HEK293 (cell line): Measurements from ENCODE around the gene CAMSAP3.

Experiments
- GLI4 ChIP-seq: fragments of 450-650 bp; formaldehyde crosslinking; IDR thresholded peaks from 2 replicates; pipeline ENCODE4 v1.5.1; 2016; ENCODE audit warnings: missing biosample characterization, missing genetic modification characterization
- REPIN1 ChIP-seq: fragments of 450-650 bp; formaldehyde crosslinking; IDR thresholded peaks from 2 replicates; pipeline ENCODE4 v1.5.1; 2017; ENCODE audit warnings: missing biosample characterization, missing genetic modification characterization, low read depth
- SCRT2 ChIP-seq: fragments of 450-650 bp; formaldehyde crosslinking; IDR thresholded peaks from 2 replicates; pipeline ENCODE4 v1.5.1; 2016; ENCODE audit warnings: missing biosample characterization, missing genetic modification characterization
- ZBTB8A ChIP-seq: fragments of 450-650 bp; formaldehyde crosslinking; IDR thresholded peaks from 2 replicates; pipeline ENCODE4 v1.5.1; 2016; ENCODE audit warnings: missing biosample characterization, missing genetic modification characterization
- ZNF174 ChIP-seq: fragments of 450-650 bp; formaldehyde crosslinking; IDR thresholded peaks from 2 replicates; pipeline ENCODE4 v1.5.0; 2017; ENCODE audit warnings: missing biosample characterization, mild to moderate bottlenecking, missing genetic modification characterization
- ZNF221 ChIP-seq: fragments of 450-650 bp; formaldehyde crosslinking; IDR thresholded peaks from 2 replicates; pipeline ENCODE4 v1.5.1; 2017; ENCODE audit warnings: missing biosample characterization, missing genetic modification characterization, borderline replicate concordance
- ZNF274 ChIP-seq, 2 experiments: fragments of 200-500 bp in 1 of 2; fragments of 450-650 bp in 1 of 2; sonication (Bioruptor generic) in 1 of 2; formaldehyde crosslinking in 1 of 2; IDR thresholded peaks; 2 replicates each; pipeline versions ENCODE4 v1.5.1 to v1.6.1; 2014 to 2016; ENCODE audit warnings: borderline replicate concordance in 1 of 2, inconsistent platforms in 1 of 2, low read length in 1 of 2, missing biosample characterization in 1 of 2, missing genetic modification characterization in 1 of 2
- TF ChIP-seq, protein P1 (sequence below): fragments of 450-650 bp; formaldehyde crosslinking; IDR thresholded peaks from 2 replicates; pipeline ENCODE4 v1.5.1; 2016; ENCODE audit warnings: missing biosample characterization, missing genetic modification characterization

DNA sequence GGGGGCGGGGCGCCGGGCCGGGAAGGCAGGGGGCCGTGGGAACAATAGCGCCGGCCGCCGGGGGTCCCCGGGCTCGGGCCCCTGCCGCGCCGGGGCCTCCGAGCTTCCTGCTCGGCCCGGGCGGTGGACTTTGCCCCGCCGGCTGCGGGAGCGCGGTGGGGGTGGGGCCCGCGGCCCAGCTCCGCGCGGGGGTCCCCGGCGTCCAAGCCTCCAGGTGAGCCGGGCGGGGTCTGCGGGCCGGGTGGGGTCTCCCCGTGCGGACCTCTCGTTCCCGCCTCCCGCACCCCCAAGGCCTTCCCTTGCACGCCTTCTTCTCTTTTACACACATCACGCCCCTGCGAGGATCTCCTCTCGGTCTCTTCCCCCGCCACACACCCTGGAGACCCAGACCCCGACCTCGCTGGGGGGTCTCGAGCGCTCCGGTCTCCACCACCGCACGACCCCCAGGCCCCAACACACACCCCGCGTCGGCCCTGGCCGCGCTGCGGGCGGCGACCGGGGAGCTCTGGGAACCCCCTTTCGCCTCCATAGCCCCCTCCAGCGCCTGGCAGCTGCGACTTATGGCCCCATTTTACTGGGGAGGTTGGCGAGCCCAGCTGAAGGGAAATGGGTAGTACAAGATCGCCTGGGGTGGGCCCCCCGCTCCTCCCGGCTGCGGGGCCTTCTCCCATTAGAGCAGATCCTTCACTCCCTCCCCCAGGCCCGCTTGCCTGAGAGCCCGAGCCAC is 711 bp downstream of the CAMSAP3 start:
- TF ChIP-seq REPIN1 (tag by site-specific recombination) (no peak), ZBTB8A (tag by site-specific recombination) (no peak), ZNF174 (tag by site-specific recombination) (no peak), GLI4 (tag by site-specific recombination) (no peak), ZNF274 (IDR thresholded peaks at IDR 0.05; ENCODE audit: low read length) (no peak), ZNF274 (tag by site-specific recombination; IDR thresholded peaks at IDR 0.05; ENCODE audit: borderline replicate concordance) (no peak), SCRT2 (tag by site-specific recombination) (no peak), ZNF221 (tag by site-specific recombination) (no peak)
- TF ChIP-seq, protein P1, sequence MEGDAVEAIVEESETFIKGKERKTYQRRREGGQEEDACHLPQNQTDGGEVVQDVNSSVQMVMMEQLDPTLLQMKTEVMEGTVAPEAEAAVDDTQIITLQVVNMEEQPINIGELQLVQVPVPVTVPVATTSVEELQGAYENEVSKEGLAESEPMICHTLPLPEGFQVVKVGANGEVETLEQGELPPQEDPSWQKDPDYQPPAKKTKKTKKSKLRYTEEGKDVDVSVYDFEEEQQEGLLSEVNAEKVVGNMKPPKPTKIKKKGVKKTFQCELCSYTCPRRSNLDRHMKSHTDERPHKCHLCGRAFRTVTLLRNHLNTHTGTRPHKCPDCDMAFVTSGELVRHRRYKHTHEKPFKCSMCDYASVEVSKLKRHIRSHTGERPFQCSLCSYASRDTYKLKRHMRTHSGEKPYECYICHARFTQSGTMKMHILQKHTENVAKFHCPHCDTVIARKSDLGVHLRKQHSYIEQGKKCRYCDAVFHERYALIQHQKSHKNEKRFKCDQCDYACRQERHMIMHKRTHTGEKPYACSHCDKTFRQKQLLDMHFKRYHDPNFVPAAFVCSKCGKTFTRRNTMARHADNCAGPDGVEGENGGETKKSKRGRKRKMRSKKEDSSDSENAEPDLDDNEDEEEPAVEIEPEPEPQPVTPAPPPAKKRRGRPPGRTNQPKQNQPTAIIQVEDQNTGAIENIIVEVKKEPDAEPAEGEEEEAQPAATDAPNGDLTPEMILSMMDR (tag by site-specific recombination), result no peak
